GM18526 (cell line): ENCODE results near the gene FMN1.

Source experiments
- POLR2A ChIP-seq: IDR thresholded peaks from 3 replicates; pipeline ENCODE4 v1.6.1; 2011; ENCODE audit not compliant: insufficient read length; ENCODE audit errors: extremely low read depth

Gene FMN1

GRCh38 chr15:32757426-32757825 lies 437.1 kb downstream of the FMN1 start:
- no peak for TF ChIP-seq POLR2A

GRCh38 chr15:32750979-32751378 lies 443.5 kb downstream of the FMN1 start:
- no peak for TF ChIP-seq POLR2A

- TF ChIP-seq POLR2A = no peak
Observed at GRCh38 chr15:32747921-32748342, 446.6 kb downstream of the FMN1 start.

GRCh38 chr15:32746116-32746857 lies 448.2 kb downstream of the FMN1 start:
- TF ChIP-seq POLR2A = no peak

- TF ChIP-seq POLR2A = no peak
Observed at GRCh38 chr15:32743411-32744140, 450.9 kb downstream of the FMN1 start.

- TF ChIP-seq POLR2A = no peak
Observed at GRCh38 chr15:32739522-32740063, 454.9 kb downstream of the FMN1 start.

GRCh38 chr15:32738666-32739065 lies 455.8 kb downstream of the FMN1 start:
- TF ChIP-seq POLR2A = no peak

GRCh38 chr15:32737304-32737703 lies 457.2 kb downstream of the FMN1 start:
- no peak for TF ChIP-seq POLR2A

GRCh38 chr15:32736701-32737061 lies 457.8 kb downstream of the FMN1 start:
- no peak for TF ChIP-seq POLR2A

GRCh38 chr15:32735989-32736700 lies 458.4 kb downstream of the FMN1 start:
- TF ChIP-seq POLR2A = no peak

- no peak for TF ChIP-seq POLR2A
Observed at GRCh38 chr15:32733281-32733680, 461.2 kb downstream of the FMN1 start.

GRCh38 chr15:32732574-32733157 lies 461.8 kb downstream of the FMN1 start:
- no peak for TF ChIP-seq POLR2A

GRCh38 chr15:32730677-32731654 lies 463.5 kb downstream of the FMN1 start:
- TF ChIP-seq POLR2A = no peak

GRCh38 chr15:32729700-32730395 lies 464.7 kb downstream of the FMN1 start:
- no peak for TF ChIP-seq POLR2A
